ENCODE data around the gene KIAA0586. TPM values are rescaled to one million over a fixed set of nuclear protein-coding genes. Genes with fewer than 3 reads are reported as not detected.

The KIAA0586 gene
- total RNA-seq, 1 donor from 2014 or later: 20.1 TPM

DNA sequence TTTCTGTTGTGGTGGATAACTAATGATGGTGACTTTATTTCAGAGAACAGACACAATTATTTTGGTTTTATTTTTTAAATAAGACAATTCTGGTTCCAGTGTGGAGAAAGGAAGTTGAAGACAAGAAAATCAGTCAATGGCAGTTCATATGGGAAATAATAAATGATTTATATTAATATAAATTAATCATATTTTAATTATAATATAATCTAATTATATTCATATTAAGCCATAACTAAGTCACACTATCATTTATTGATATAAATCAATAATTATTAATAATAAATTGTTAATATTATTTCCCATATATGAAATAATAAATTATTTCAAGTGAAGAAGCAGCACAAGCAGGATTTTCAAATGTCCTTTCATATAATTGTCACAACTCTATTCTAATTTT, 29.0 kb upstream of the KIAA0586 start:
- FAIRE-seq: no peak
- TF ChIP-seq, protein P1, sequence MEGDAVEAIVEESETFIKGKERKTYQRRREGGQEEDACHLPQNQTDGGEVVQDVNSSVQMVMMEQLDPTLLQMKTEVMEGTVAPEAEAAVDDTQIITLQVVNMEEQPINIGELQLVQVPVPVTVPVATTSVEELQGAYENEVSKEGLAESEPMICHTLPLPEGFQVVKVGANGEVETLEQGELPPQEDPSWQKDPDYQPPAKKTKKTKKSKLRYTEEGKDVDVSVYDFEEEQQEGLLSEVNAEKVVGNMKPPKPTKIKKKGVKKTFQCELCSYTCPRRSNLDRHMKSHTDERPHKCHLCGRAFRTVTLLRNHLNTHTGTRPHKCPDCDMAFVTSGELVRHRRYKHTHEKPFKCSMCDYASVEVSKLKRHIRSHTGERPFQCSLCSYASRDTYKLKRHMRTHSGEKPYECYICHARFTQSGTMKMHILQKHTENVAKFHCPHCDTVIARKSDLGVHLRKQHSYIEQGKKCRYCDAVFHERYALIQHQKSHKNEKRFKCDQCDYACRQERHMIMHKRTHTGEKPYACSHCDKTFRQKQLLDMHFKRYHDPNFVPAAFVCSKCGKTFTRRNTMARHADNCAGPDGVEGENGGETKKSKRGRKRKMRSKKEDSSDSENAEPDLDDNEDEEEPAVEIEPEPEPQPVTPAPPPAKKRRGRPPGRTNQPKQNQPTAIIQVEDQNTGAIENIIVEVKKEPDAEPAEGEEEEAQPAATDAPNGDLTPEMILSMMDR (IDR thresholded peaks at IDR 0.05; ENCODE audit: insufficient read depth, low read depth, low read length): no peak
- no peak for TF ChIP-seq EZH2 (IDR thresholded peaks at IDR 0.05; ENCODE audit: insufficient read depth, low read length)
- no peaks in the 10 kb centered on the region for H3K79me2 ChIP-seq (ENCODE audit: insufficient read depth, low read length)
- no peaks in the 10 kb centered on the region for H3K9me3 ChIP-seq (ENCODE audit: insufficient read depth, low read depth, low read length)
- H3K27ac ChIP-seq (ENCODE audit: low read depth, low read length): no peak overlapping the region
- no peaks in the 10 kb centered on the region for H3K36me3 ChIP-seq (ENCODE audit: insufficient read depth, low read length)
- no peaks in the 10 kb centered on the region for H3K27me3 ChIP-seq (ENCODE audit: insufficient read depth, low read length)
- H3K9ac ChIP-seq (ENCODE audit: low read length): no peak overlapping the region
- H3K4me3 ChIP-seq (ENCODE audit: insufficient read depth, low read depth, low read length): no peak overlapping the region
- DNase-seq (ENCODE audit: low read depth): no peak
- H3K4me1 Mint-ChIP-seq (ENCODE audit: low read depth, unreplicated experiment): no peaks in the 10 kb centered on the region
- H4K20me1 ChIP-seq (ENCODE audit: insufficient read depth, low read length): no peaks in the 10 kb centered on the region
- H3K4me2 ChIP-seq (ENCODE audit: low read length): no peak overlapping the region
- H3K36me3 Mint-ChIP-seq (ENCODE audit: low read depth, unreplicated experiment): no peaks in the 10 kb centered on the region
- H3K27me3 Mint-ChIP-seq (ENCODE audit: low read depth, unreplicated experiment): peaks cover 2% of the 10 kb centered on the region
- H3K27ac Mint-ChIP-seq (ENCODE audit: unreplicated experiment): no peak overlapping the region
- no peak overlapping the region for H2AFZ ChIP-seq (ENCODE audit: low read depth, low read length)
- peaks cover 1% of the 10 kb centered on the region for H3K9me3 Mint-ChIP-seq (ENCODE audit: unreplicated experiment)
- H3K4me1 ChIP-seq (ENCODE audit: insufficient read depth, low read length): no peaks in the 10 kb centered on the region
- H3K4me3 Mint-ChIP-seq (ENCODE audit: unreplicated experiment): no peak overlapping the region

DNA sequence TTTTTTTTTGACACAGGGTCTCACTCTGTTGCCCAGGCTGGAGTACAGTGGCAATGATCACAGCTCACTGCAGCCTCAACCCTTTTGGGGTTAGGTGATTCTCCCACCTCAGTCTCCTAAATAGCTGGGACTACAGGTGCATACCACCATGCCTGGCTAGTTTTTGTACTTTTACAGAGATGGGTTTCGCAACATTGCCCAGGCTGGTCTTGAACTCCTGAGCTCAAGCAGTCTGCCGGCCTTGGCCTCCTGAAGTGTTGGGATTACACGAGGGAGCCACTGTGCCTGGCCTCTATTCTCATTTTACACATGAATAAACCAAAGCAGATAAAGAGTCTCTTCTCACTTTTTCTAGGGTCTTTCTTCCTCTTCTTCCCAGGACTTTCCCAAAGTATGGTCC, 28.6 kb upstream of the KIAA0586 start:
- FAIRE-seq (no peak), DNase-seq (ENCODE audit: low read depth) (no peak)
- Mint-ChIP-seq H3K36me3 (ENCODE audit: low read depth, unreplicated experiment) (no peaks in the 10 kb centered on the region), H3K27ac (ENCODE audit: unreplicated experiment) (no peak overlapping the region), H3K27me3 (ENCODE audit: low read depth, unreplicated experiment) (peaks cover 2% of the 10 kb centered on the region), H3K9me3 (ENCODE audit: unreplicated experiment) (peaks cover 1% of the 10 kb centered on the region), H3K4me1 (ENCODE audit: low read depth, unreplicated experiment) (no peaks in the 10 kb centered on the region), H3K4me3 (ENCODE audit: unreplicated experiment) (no peak overlapping the region)
- Histone ChIP-seq H3K4me2 (ENCODE audit: low read length) (no peak overlapping the region), H3K4me3 (ENCODE audit: insufficient read depth, low read depth, low read length) (no peak overlapping the region), H3K9me3 (ENCODE audit: insufficient read depth, low read depth, low read length) (no peaks in the 10 kb centered on the region), H3K27me3 (ENCODE audit: insufficient read depth, low read length) (no peaks in the 10 kb centered on the region), H3K27ac (ENCODE audit: low read depth, low read length) (no peak overlapping the region), H4K20me1 (ENCODE audit: insufficient read depth, low read length) (no peaks in the 10 kb centered on the region), H2AFZ (ENCODE audit: low read depth, low read length) (no peak overlapping the region), H3K4me1 (ENCODE audit: insufficient read depth, low read length) (no peaks in the 10 kb centered on the region), H3K9ac (ENCODE audit: low read length) (no peak overlapping the region), H3K36me3 (ENCODE audit: insufficient read depth, low read length) (no peaks in the 10 kb centered on the region), H3K79me2 (ENCODE audit: insufficient read depth, low read length) (no peaks in the 10 kb centered on the region)
- TF ChIP-seq, protein P1 (IDR thresholded peaks at IDR 0.05; ENCODE audit: insufficient read depth, low read depth, low read length): no peak
- TF ChIP-seq EZH2 (IDR thresholded peaks at IDR 0.05; ENCODE audit: insufficient read depth, low read length): no peak

DNA sequence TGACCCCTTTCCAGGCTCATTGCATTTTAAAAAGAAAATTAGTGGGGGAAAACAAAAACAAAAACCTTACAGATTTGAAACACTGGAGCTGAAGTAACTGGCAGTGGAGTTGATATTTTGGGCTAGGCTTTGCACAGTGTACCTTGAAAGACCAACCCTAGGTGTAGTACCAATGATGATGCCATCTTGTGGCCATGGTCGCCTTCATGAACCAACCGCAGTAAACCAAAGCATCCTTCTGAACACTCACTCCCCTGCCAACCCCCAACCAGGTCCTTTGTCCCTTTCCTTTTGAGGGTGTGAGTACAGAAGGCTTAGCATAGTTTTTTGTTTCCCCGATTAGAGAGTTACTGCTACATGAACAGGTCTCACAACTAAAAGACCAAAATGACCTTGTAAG, 25.9 kb upstream of the KIAA0586 start:
- no peaks in the 10 kb centered on the region for H3K4me1 ChIP-seq (ENCODE audit: insufficient read depth, low read length)
- H3K27ac ChIP-seq (ENCODE audit: low read depth, low read length): no peak overlapping the region
- H2AFZ ChIP-seq (ENCODE audit: low read depth, low read length): no peak overlapping the region
- no peaks in the 10 kb centered on the region for H3K36me3 Mint-ChIP-seq (ENCODE audit: low read depth, unreplicated experiment)
- no peak for TF ChIP-seq EZH2 (IDR thresholded peaks at IDR 0.05; ENCODE audit: insufficient read depth, low read length)
- TF ChIP-seq, protein P1 (IDR thresholded peaks at IDR 0.05; ENCODE audit: insufficient read depth, low read depth, low read length): no peak
- no peaks in the 10 kb centered on the region for H4K20me1 ChIP-seq (ENCODE audit: insufficient read depth, low read length)
- H3K4me3 ChIP-seq (ENCODE audit: insufficient read depth, low read depth, low read length): no peak overlapping the region
- peaks cover 1% of the 10 kb centered on the region for H3K9me3 Mint-ChIP-seq (ENCODE audit: unreplicated experiment)
- H3K36me3 ChIP-seq (ENCODE audit: insufficient read depth, low read length): no peaks in the 10 kb centered on the region
- H3K27me3 Mint-ChIP-seq (ENCODE audit: low read depth, unreplicated experiment): no peaks in the 10 kb centered on the region
- H3K9me3 ChIP-seq (ENCODE audit: insufficient read depth, low read depth, low read length): no peaks in the 10 kb centered on the region
- DNase-seq (ENCODE audit: low read depth): no peak
- H3K9ac ChIP-seq (ENCODE audit: low read length): no peak overlapping the region
- H3K27ac Mint-ChIP-seq (ENCODE audit: unreplicated experiment): no peak overlapping the region
- H3K27me3 ChIP-seq (ENCODE audit: insufficient read depth, low read length): no peaks in the 10 kb centered on the region
- no peaks in the 10 kb centered on the region for H3K4me1 Mint-ChIP-seq (ENCODE audit: low read depth, unreplicated experiment)
- FAIRE-seq: no peak
- no peak overlapping the region for H3K4me3 Mint-ChIP-seq (ENCODE audit: unreplicated experiment)
- H3K79me2 ChIP-seq (ENCODE audit: insufficient read depth, low read length): no peaks in the 10 kb centered on the region
- no peak overlapping the region for H3K4me2 ChIP-seq (ENCODE audit: low read length)
